HepG2 (cell line): ENCODE results near the gene RRAS. TPM values are rescaled to one million over a fixed set of nuclear protein-coding genes. Genes with fewer than 3 reads are reported as not detected.

Experiments used
- ATAD3A ChIP-seq: sonication (generic); formaldehyde crosslinking; IDR thresholded peaks from 2 replicates; pipeline ENCODE4 v1.4.0; 2020; ENCODE audit warnings: missing genetic modification reagents
- ATM ChIP-seq: fragments of 450-650 bp; IDR thresholded peaks from 2 replicates; pipeline ENCODE4 v1.7.1; 2017; ENCODE audit warnings: mild to moderate bottlenecking, borderline replicate concordance
- HOXA9 ChIP-seq: sonication (generic); formaldehyde crosslinking; IDR thresholded peaks from 2 replicates; pipeline ENCODE4 v1.8.1; 2022; ENCODE audit warnings: missing genetic modification reagents, mild to moderate bottlenecking, moderate library complexity, borderline replicate concordance
- PAX8 ChIP-seq: sonication (generic); formaldehyde crosslinking; IDR thresholded peaks from 2 replicates; pipeline ENCODE4 v1.8.0; 2022; ENCODE audit warnings: mild to moderate bottlenecking, missing genetic modification reagents, borderline replicate concordance
- SETDB1 ChIP-seq: sonication (generic); formaldehyde crosslinking; IDR thresholded peaks from 2 replicates; pipeline ENCODE4 v1.5.1; 2020; ENCODE audit warnings: missing genetic modification reagents, mild to moderate bottlenecking, borderline replicate concordance
- SRSF9 ChIP-seq: fragments of 200-400 bp; formaldehyde crosslinking; IDR thresholded peaks from 2 replicates; pipeline ENCODE4 v1.6.1; 2018; ENCODE audit warnings: borderline replicate concordance, mild to moderate bottlenecking, low read depth, low read length; ENCODE audit not compliant: insufficient read depth, poor library complexity, severe bottlenecking
- ZBTB38 ChIP-seq: sonication (generic); formaldehyde crosslinking; IDR thresholded peaks from 2 replicates; pipeline ENCODE4 v1.5.1; 2020; ENCODE audit warnings: mild to moderate bottlenecking, missing genetic modification reagents
- ZNF17 ChIP-seq: sonication (generic); formaldehyde crosslinking; IDR thresholded peaks from 2 replicates; pipeline ENCODE4 v1.5.0; 2020; ENCODE audit warnings: mild to moderate bottlenecking, missing genetic modification reagents
- ZNF547 ChIP-seq: sonication (generic); formaldehyde crosslinking; IDR thresholded peaks from 2 replicates; pipeline ENCODE4 v1.5.1; 2020; ENCODE audit warnings: mild to moderate bottlenecking, missing genetic modification reagents
- ZNF605 ChIP-seq: sonication (generic); formaldehyde crosslinking; IDR thresholded peaks from 2 replicates; pipeline ENCODE4 v1.8.0; 2022; ENCODE audit warnings: mild to moderate bottlenecking, missing genetic modification reagents
- ZNF788 ChIP-seq: sonication (generic); formaldehyde crosslinking; IDR thresholded peaks from 2 replicates; pipeline ENCODE4 v1.5.0; 2020; ENCODE audit warnings: mild to moderate bottlenecking, missing genetic modification reagents, borderline replicate concordance
- ZNF841 ChIP-seq: sonication (generic); formaldehyde crosslinking; IDR thresholded peaks from 2 replicates; pipeline ENCODE4 v1.8.1; 2023; ENCODE audit warnings: missing genetic modification reagents, borderline replicate concordance
- polyA plus RNA-seq, 8 experiments: library from polyadenylated mRNA; depleted of rRNA in 3 of 8; stranded (reverse) in 7 of 8; unstranded in 1 of 8; fragments of >200 nt; fragmentation: Illumina TruSeq in 4 of 8; extraction: Trizol in 4 of 8; gene quantifications; 2 replicates each; pipeline versions ENCODE4 v1.2.1 to v1.2.3, GENCODE V29; 2011 to 2016; ENCODE audit warnings: low read depth in 4 of 8, missing spikeins in 1 of 8, mixed read lengths in 1 of 8; ENCODE audit not compliant: insufficient read depth in 1 of 8
- total RNA-seq, 5 experiments: library from RNA; depleted of rRNA; stranded (reverse); fragments of >200 nt; fragmentation: Illumina TruSeq; extraction: Trizol; gene quantifications; 2 replicates each; pipeline ENCODE4 v1.2.3, GENCODE V29; 2016; ENCODE audit warnings: low read depth in 1 of 5
- TF ChIP-seq, protein P1 (sequence below): sonication (generic); formaldehyde crosslinking; IDR thresholded peaks from one replicate; pipeline ENCODE4 v1.5.1; 2020; ENCODE audit warnings: mild to moderate bottlenecking, missing genetic modification reagents; ENCODE audit errors: not compliant biosample characterization
- TF ChIP-seq, protein P2 (sequence below): IDR thresholded peaks from 2 replicates; pipeline ENCODE4 v1.6.1; 2016; ENCODE audit warnings: missing compliant biosample characterization, missing genetic modification reagents, borderline replicate concordance
- TF ChIP-seq, protein P3 (sequence below): sonication (generic); formaldehyde crosslinking; IDR thresholded peaks from 2 replicates; pipeline ENCODE4 v1.8.1; 2023; ENCODE audit warnings: mild to moderate bottlenecking, missing genetic modification reagents
- TF ChIP-seq, protein P4 (sequence below): sonication (generic); formaldehyde crosslinking; IDR thresholded peaks from 2 replicates; pipeline ENCODE4 v1.4.0; 2020; ENCODE audit warnings: mild to moderate bottlenecking, missing genetic modification reagents

The RRAS gene
- total and polyA plus RNA-seq, 2 of the 13 experiments (the other 11 are each of a cell fraction or from before 2014, with no cell fraction given): 1.5 to 12.0 TPM

DNA sequence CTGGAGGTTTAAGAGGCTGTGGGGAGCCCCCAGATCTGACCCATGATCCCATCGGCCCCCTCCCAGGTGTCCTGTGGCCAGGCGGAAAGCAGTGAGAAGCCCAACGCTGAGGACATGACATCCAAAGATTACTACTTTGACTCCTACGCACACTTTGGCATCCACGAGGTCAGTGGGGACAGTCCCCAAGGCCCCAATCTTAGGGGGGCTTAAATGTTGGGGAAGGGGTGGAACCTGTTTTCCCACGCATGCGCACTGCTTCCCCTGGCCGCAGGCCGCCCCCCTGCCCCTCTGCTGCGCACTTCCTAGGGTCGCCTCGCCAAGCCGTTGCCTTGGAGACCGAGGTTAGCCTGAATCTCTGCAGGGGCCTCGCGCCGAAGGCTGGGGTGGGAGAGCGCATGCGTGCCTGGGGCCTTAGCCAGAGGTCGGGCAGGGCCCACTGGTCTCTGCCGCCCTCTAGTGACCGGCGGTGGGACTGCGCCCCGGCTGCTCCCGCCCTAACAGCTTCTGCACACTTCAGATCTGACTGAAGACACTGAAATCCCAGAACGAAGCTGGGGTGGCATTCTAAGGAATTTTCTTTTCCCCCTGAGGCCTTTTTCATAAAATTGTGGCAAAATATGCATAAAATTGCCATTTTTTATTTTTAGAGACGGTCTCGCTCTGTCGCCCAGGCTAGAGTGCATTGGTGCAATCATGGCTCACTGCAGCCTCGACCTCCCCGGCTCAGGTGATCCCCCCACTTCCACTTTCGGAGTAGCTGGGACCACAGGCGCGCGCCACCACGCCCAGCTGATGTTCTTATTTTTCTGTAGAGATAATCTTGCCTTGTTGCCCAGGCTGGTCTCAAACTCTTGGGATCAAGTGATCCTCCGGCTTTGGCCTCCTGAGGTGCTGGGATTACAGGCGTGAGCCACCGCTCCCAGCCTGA, 40.7 kb upstream of the RRAS start (continued):
- TF ChIP-seq, protein P1, sequence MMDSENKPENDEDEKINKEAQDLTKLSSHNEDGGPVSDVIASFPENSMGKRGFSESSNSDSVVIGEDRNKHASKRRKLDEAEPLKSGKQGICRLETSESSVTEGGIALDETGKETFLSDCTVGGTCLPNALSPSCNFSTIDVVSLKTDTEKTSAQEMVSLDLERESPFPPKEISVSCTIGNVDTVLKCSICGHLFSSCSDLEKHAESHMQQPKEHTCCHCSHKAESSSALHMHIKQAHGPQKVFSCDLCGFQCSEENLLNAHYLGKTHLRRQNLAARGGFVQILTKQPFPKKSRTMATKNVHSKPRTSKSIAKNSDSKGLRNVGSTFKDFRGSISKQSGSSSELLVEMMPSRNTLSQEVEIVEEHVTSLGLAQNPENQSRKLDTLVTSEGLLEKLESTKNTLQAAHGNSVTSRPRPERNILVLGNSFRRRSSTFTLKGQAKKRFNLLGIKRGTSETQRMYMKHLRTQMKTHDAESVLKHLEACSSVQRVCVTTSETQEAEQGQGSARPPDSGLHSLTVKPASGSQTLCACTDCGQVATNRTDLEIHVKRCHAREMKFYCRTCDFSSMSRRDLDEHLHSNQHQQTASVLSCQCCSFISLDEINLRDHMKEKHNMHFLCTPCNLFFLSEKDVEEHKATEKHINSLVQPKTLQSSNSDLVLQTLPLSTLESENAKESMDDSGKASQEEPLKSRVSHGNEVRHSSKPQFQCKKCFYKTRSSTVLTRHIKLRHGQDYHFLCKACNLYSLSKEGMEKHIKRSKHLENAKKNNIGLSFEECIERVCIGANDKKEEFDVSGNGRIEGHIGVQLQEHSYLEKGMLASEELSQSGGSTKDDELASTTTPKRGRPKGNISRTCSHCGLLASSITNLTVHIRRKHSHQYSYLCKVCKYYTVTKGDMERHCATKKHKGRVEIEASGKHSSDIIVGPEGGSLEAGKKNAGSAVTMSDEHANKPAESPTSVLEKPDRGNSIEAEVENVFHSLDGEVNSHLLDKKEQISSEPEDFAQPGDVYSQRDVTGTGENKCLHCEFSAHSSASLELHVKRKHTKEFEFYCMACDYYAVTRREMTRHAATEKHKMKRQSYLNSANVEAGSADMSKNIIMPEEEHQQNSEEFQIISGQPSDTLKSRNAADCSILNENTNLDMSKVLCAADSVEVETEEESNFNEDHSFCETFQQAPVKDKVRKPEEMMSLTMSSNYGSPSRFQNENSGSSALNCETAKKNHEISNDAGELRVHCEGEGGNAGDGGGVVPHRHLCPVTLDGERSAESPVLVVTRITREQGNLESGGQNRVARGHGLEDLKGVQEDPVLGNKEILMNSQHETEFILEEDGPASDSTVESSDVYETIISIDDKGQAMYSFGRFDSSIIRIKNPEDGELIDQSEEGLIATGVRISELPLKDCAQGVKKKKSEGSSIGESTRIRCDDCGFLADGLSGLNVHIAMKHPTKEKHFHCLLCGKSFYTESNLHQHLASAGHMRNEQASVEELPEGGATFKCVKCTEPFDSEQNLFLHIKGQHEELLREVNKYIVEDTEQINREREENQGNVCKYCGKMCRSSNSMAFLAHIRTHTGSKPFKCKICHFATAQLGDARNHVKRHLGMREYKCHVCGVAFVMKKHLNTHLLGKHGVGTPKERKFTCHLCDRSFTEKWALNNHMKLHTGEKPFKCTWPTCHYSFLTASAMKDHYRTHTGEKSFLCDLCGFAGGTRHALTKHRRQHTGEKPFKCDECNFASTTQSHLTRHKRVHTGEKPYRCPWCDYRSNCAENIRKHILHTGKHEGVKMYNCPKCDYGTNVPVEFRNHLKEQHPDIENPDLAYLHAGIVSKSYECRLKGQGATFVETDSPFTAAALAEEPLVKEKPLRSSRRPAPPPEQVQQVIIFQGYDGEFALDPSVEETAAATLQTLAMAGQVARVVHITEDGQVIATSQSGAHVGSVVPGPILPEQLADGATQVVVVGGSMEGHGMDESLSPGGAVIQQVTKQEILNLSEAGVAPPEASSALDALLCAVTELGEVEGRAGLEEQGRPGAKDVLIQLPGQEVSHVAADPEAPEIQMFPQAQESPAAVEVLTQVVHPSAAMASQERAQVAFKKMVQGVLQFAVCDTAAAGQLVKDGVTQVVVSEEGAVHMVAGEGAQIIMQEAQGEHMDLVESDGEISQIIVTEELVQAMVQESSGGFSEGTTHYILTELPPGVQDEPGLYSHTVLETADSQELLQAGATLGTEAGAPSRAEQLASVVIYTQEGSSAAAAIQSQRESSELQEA: no peak
- TF ChIP-seq PAX8 (CRISPR knock-in tag): no peak
- TF ChIP-seq, protein P2, sequence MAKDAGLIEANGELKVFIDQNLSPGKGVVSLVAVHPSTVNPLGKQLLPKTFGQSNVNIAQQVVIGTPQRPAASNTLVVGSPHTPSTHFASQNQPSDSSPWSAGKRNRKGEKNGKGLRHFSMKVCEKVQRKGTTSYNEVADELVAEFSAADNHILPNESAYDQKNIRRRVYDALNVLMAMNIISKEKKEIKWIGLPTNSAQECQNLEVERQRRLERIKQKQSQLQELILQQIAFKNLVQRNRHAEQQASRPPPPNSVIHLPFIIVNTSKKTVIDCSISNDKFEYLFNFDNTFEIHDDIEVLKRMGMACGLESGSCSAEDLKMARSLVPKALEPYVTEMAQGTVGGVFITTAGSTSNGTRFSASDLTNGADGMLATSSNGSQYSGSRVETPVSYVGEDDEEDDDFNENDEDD (CRISPR knock-in tag): no peak
- TF ChIP-seq ATAD3A (CRISPR knock-in tag): no peak
- TF ChIP-seq SRSF9: no peak
- TF ChIP-seq, protein P3, sequence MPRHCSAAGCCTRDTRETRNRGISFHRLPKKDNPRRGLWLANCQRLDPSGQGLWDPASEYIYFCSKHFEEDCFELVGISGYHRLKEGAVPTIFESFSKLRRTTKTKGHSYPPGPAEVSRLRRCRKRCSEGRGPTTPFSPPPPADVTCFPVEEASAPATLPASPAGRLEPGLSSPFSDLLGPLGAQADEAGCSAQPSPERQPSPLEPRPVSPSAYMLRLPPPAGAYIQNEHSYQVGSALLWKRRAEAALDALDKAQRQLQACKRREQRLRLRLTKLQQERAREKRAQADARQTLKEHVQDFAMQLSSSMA: no peak
- TF ChIP-seq ZNF841 (CRISPR knock-in tag): no peak
- TF ChIP-seq ATM: no peak
- no peak for TF ChIP-seq SETDB1
- no peak for TF ChIP-seq ZNF547
- TF ChIP-seq, protein P4, sequence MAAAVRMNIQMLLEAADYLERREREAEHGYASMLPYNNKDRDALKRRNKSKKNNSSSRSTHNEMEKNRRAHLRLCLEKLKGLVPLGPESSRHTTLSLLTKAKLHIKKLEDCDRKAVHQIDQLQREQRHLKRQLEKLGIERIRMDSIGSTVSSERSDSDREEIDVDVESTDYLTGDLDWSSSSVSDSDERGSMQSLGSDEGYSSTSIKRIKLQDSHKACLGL (CRISPR knock-in tag): no peak
- TF ChIP-seq ZNF605 (CRISPR knock-in tag): no peak
- 0 out of 2 replicates have a peak, but pooled peaks have one; percentile 33 for TF ChIP-seq ZBTB38 (CRISPR knock-in tag)
- peak; percentile 61; the same call in 1 of the 2 replicates for TF ChIP-seq ZNF788
- TF ChIP-seq HOXA9 (CRISPR knock-in tag): no peak
- TF ChIP-seq ZNF17 (CRISPR knock-in tag): no peak
